Right lobe of liver (tissue), 4 donors: ENCODE data around the gene ADA.
"Not testable (repeated sequence)": the region's sequence is repeated elsewhere in the genome, so short reads cannot be mapped to it uniquely, and the experiment has no call there.

Experiments used
- CTCF ChIP-seq, 4 donors: fragments of 200-600 bp in 3 of 4; fragments of 450-650 bp in 1 of 4; IDR thresholded peaks; one replicate each; pipeline versions ENCODE4 v1.5.1 to v1.8.0; 2016 to 2022; ENCODE audit warnings: antibody characterized with exemption in 4 of 4, mild to moderate bottlenecking in 2 of 4
- POLR2A ChIP-seq: fragments of 450-650 bp; IDR thresholded peaks from one replicate; pipeline ENCODE4 v1.6.1; 2017; ENCODE audit warnings: antibody characterized with exemption, mild to moderate bottlenecking
- donor health status: DM: no; HTN: no; CAD: no.
- donor health status: DM: no; HTN: no; CAD: no.
- donor health status: DM: no; HTN: yes; CAD: no.

GRCh38 chr20:44588321-44588720, 63.2 kb downstream of the ADA start:
- not testable (repeated sequence) for TF ChIP-seq CTCF (IDR thresholded peaks at IDR 0.05); POLR2A
